ENCODE measurements around the gene NID1.

DNA sequence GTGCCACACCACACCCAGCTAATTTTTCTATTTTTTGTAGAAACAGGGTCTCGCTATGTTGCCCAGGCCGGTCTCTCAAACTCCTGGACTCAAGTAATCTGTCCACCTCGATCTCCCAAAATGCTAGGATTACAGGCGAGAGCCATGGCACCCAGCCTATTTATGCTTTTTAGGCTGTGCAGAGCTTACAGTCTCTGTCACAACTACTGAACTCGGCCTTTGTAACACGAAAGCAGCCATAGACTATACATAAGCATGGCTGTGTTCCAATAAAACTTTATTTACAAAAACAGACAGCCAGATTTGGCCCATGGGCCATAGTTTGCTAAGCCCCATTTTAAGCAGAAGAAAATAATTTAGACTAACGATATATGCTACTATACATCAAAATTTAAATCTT lies 54.4 kb downstream of the NID1 start:
- TF ChIP-seq, protein P1, sequence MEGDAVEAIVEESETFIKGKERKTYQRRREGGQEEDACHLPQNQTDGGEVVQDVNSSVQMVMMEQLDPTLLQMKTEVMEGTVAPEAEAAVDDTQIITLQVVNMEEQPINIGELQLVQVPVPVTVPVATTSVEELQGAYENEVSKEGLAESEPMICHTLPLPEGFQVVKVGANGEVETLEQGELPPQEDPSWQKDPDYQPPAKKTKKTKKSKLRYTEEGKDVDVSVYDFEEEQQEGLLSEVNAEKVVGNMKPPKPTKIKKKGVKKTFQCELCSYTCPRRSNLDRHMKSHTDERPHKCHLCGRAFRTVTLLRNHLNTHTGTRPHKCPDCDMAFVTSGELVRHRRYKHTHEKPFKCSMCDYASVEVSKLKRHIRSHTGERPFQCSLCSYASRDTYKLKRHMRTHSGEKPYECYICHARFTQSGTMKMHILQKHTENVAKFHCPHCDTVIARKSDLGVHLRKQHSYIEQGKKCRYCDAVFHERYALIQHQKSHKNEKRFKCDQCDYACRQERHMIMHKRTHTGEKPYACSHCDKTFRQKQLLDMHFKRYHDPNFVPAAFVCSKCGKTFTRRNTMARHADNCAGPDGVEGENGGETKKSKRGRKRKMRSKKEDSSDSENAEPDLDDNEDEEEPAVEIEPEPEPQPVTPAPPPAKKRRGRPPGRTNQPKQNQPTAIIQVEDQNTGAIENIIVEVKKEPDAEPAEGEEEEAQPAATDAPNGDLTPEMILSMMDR (optimal IDR thresholded peaks at IDR 0.05 in 1 of 3, IDR thresholded peaks at IDR 0.05 in 1 of 3, conservative IDR thresholded peaks at IDR 0.05 in 1 of 3; ENCODE audit: extremely low read depth in 1 of 3, insufficient read depth in 2 of 3, low read length in 3 of 3): no peak
- no peak for TF ChIP-seq EZH2 (IDR thresholded peaks at IDR 0.05; ENCODE audit: low read length)

Measured in keratinocyte (primary cell).